Measurements from ENCODE around the gene ECI2.

ECI2 gene

DNA sequence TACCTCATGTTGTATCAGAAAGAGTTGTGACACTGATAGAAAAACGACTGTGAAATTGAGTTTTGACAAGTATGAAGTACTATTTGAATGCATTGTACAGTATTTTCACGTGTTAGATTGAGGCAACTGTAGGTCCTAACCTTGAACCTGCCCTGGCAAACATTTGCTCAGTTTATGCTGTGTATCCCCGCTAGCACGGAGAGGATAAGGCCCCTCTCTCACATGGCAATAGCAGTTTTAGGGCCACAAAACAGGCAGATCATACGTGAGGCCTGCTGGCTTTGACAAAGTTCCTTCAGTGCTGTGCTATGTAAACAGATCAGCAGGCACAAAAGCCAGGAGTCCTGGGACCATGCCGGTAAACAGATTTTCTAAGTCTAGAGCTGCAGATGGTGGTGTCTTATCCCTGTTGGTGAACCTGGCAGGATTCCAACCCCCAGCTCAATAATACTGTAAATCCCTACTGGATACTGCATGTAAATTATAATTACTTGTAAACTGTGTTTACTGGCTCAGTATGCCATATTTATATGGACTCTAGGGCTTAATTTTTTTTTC lies 32.6 kb downstream of the ECI2 start:
- ChIA-PET CTCF (interaction anchor here (0.6 to 0.9 kb wide), 3 partner anchors 13 to 107 kb away, joined by 3 read pairs; no protein-coding TSS in a partner anchor), POLR2A (interaction anchor here (0.7 kb wide), 1 partner anchor 33 kb away, joined by 7 read pairs; the partner anchor contains the start of gene ECI2)
- Histone ChIP-seq H3K27ac (ENCODE audit: extremely low read depth, low read depth, low read length) (no peak overlapping the region), H3K36me3 (ENCODE audit: control insufficient read depth in 2 of 2, insufficient read depth in 1 of 2, low read length in 2 of 2) (no peaks in the 10 kb centered on the region), H3K9me3 (ENCODE audit: control insufficient read depth, insufficient read depth, low read depth, low read length) (no peaks in the 10 kb centered on the region), H3K4me1 (ENCODE audit: control insufficient read depth, insufficient read depth, low read length) (peaks cover 4% of the 10 kb centered on the region), H3K4me3 (ENCODE audit: low read depth, low read length) (no peak overlapping the region)
- TF ChIP-seq ZNF776 (tag by site-specific recombination; IDR thresholded peaks at IDR 0.05; ENCODE audit: borderline replicate concordance) (no peak), ZNF621 (tag by site-specific recombination; IDR thresholded peaks at IDR 0.05) (no peak), ZNF335 (tag by site-specific recombination; conservative IDR thresholded peaks at IDR 0.05) (peak; percentile 50), MZF1 (tag by site-specific recombination; IDR thresholded peaks at IDR 0.05; ENCODE audit: borderline replicate concordance) (peak; percentile 49; the same call in 1 of the 2 replicates), WT1 (tag by site-specific recombination; IDR thresholded peaks at IDR 0.05) (no peak), ZIC2 (tag by site-specific recombination; IDR thresholded peaks at IDR 0.05) (peak; percentile 97), EGR2 (tag by site-specific recombination; IDR thresholded peaks at IDR 0.05; ENCODE audit: low read depth) (no peak), ZNF404 (tag by site-specific recombination; IDR thresholded peaks at IDR 0.05) (no peak), ZSCAN30 (tag by site-specific recombination; IDR thresholded peaks at IDR 0.05) (peak; percentile 44; the same call in 1 of the 2 replicates), OVOL3 (tag by site-specific recombination; IDR thresholded peaks at IDR 0.05) (no peak), GLIS1 (tag by site-specific recombination; IDR thresholded peaks at IDR 0.05) (no peak)
- TF ChIP-seq, protein P1, sequence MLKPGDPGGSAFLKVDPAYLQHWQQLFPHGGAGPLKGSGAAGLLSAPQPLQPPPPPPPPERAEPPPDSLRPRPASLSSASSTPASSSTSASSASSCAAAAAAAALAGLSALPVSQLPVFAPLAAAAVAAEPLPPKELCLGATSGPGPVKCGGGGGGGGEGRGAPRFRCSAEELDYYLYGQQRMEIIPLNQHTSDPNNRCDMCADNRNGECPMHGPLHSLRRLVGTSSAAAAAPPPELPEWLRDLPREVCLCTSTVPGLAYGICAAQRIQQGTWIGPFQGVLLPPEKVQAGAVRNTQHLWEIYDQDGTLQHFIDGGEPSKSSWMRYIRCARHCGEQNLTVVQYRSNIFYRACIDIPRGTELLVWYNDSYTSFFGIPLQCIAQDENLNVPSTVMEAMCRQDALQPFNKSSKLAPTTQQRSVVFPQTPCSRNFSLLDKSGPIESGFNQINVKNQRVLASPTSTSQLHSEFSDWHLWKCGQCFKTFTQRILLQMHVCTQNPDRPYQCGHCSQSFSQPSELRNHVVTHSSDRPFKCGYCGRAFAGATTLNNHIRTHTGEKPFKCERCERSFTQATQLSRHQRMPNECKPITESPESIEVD (tag by site-specific recombination; IDR thresholded peaks at IDR 0.05), result peak; percentile 83
- TF ChIP-seq, protein P2, sequence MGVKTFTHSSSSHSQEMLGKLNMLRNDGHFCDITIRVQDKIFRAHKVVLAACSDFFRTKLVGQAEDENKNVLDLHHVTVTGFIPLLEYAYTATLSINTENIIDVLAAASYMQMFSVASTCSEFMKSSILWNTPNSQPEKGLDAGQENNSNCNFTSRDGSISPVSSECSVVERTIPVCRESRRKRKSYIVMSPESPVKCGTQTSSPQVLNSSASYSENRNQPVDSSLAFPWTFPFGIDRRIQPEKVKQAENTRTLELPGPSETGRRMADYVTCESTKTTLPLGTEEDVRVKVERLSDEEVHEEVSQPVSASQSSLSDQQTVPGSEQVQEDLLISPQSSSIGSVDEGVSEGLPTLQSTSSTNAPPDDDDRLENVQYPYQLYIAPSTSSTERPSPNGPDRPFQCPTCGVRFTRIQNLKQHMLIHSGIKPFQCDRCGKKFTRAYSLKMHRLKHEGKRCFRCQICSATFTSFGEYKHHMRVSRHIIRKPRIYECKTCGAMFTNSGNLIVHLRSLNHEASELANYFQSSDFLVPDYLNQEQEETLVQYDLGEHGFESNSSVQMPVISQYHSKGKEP (tag by site-specific recombination; IDR thresholded peaks at IDR 0.05), result 0 out of 2 replicates have a peak, but pooled peaks have one; percentile 44
- TF ChIP-seq, protein P3, sequence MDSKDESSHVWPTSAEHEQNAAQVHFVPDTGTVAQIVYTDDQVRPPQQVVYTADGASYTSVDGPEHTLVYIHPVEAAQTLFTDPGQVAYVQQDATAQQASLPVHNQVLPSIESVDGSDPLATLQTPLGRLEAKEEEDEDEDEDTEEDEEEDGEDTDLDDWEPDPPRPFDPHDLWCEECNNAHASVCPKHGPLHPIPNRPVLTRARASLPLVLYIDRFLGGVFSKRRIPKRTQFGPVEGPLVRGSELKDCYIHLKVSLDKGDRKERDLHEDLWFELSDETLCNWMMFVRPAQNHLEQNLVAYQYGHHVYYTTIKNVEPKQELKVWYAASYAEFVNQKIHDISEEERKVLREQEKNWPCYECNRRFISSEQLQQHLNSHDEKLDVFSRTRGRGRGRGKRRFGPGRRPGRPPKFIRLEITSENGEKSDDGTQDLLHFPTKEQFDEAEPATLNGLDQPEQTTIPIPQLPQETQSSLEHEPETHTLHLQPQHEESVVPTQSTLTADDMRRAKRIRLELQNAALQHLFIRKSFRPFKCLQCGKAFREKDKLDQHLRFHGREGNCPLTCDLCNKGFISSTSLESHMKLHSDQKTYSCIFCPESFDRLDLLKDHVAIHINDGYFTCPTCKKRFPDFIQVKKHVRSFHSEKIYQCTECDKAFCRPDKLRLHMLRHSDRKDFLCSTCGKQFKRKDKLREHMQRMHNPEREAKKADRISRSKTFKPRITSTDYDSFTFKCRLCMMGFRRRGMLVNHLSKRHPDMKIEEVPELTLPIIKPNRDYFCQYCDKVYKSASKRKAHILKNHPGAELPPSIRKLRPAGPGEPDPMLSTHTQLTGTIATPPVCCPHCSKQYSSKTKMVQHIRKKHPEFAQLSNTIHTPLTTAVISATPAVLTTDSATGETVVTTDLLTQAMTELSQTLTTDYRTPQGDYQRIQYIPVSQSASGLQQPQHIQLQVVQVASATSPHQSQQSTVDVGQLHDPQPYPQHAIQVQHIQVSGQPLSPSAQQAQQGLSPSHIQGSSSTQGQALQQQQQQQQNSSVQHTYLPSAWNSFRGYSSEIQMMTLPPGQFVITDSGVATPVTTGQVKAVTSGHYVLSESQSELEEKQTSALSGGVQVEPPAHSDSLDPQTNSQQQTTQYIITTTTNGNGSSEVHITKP (tag by site-specific recombination; IDR thresholded peaks at IDR 0.05), result no peak
- TF ChIP-seq, protein P4, sequence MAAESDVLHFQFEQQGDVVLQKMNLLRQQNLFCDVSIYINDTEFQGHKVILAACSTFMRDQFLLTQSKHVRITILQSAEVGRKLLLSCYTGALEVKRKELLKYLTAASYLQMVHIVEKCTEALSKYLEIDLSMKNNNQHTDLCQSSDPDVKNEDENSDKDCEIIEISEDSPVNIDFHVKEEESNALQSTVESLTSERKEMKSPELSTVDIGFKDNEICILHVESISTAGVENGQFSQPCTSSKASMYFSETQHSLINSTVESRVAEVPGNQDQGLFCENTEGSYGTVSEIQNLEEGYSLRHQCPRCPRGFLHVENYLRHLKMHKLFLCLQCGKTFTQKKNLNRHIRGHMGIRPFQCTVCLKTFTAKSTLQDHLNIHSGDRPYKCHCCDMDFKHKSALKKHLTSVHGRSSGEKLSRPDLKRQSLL (tag by site-specific recombination; IDR thresholded peaks at IDR 0.05), result peak; percentile 64; the same call in 1 of the 2 replicates
- TF ChIP-seq, protein P5, sequence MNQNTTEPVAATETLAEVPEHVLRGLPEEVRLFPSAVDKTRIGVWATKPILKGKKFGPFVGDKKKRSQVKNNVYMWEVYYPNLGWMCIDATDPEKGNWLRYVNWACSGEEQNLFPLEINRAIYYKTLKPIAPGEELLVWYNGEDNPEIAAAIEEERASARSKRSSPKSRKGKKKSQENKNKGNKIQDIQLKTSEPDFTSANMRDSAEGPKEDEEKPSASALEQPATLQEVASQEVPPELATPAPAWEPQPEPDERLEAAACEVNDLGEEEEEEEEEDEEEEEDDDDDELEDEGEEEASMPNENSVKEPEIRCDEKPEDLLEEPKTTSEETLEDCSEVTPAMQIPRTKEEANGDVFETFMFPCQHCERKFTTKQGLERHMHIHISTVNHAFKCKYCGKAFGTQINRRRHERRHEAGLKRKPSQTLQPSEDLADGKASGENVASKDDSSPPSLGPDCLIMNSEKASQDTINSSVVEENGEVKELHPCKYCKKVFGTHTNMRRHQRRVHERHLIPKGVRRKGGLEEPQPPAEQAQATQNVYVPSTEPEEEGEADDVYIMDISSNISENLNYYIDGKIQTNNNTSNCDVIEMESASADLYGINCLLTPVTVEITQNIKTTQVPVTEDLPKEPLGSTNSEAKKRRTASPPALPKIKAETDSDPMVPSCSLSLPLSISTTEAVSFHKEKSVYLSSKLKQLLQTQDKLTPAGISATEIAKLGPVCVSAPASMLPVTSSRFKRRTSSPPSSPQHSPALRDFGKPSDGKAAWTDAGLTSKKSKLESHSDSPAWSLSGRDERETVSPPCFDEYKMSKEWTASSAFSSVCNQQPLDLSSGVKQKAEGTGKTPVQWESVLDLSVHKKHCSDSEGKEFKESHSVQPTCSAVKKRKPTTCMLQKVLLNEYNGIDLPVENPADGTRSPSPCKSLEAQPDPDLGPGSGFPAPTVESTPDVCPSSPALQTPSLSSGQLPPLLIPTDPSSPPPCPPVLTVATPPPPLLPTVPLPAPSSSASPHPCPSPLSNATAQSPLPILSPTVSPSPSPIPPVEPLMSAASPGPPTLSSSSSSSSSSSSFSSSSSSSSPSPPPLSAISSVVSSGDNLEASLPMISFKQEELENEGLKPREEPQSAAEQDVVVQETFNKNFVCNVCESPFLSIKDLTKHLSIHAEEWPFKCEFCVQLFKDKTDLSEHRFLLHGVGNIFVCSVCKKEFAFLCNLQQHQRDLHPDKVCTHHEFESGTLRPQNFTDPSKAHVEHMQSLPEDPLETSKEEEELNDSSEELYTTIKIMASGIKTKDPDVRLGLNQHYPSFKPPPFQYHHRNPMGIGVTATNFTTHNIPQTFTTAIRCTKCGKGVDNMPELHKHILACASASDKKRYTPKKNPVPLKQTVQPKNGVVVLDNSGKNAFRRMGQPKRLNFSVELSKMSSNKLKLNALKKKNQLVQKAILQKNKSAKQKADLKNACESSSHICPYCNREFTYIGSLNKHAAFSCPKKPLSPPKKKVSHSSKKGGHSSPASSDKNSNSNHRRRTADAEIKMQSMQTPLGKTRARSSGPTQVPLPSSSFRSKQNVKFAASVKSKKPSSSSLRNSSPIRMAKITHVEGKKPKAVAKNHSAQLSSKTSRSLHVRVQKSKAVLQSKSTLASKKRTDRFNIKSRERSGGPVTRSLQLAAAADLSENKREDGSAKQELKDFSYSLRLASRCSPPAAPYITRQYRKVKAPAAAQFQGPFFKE (tag by site-specific recombination; IDR thresholded peaks at IDR 0.05; ENCODE audit: borderline replicate concordance), result no peak
- TF ChIP-seq, protein P6, sequence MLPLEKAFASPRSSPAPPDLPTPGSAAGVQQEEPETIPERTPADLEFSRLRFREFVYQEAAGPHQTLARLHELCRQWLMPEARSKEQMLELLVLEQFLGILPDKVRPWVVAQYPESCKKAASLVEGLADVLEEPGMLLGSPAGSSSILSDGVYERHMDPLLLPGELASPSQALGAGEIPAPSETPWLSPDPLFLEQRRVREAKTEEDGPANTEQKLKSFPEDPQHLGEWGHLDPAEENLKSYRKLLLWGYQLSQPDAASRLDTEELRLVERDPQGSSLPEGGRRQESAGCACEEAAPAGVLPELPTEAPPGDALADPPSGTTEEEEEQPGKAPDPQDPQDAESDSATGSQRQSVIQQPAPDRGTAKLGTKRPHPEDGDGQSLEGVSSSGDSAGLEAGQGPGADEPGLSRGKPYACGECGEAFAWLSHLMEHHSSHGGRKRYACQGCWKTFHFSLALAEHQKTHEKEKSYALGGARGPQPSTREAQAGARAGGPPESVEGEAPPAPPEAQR (tag by site-specific recombination; IDR thresholded peaks at IDR 0.05), result no peak
